Activated naive CD4-positive, alpha-beta T cell treated with anti-CD3 and anti-CD28 coated beads, Interleukin-2, amount 10 ng/mL, durations not matched to agents 7 days and 5 days (primary cell): ENCODE data around the gene GSC.
"Not testable (repeated sequence)": the region's sequence is repeated elsewhere in the genome, so short reads cannot be mapped to it uniquely, and the experiment has no call there.

Experiments used
- CTCF ChIA-PET: fragments of 350-600 bp; sonication (Branson Sonifier 250); formaldehyde crosslinking; loops from one replicate; lab custom pipeline; 2021; ENCODE audit warnings: antibody characterized with exemption; lab: Charles Lee
- DNase-seq: peaks from one replicate; pipeline ENCODE4 v3.0.0-alpha.2; 2020
- H3K27ac Mint-ChIP-seq: one replicate; pipeline ENCODE4 v1.8.0; 2021; ENCODE audit warnings: mild to moderate bottlenecking, moderate library complexity, mixed read lengths
- H3K27me3 Mint-ChIP-seq: one replicate; pipeline ENCODE4 v1.8.0; 2021; ENCODE audit warnings: mild to moderate bottlenecking, mixed read lengths
- H3K36me3 Mint-ChIP-seq: one replicate; pipeline ENCODE4 v1.8.0; 2021; ENCODE audit warnings: mixed read lengths
- H3K4me1 Mint-ChIP-seq: one replicate; pipeline ENCODE4 v1.8.0; 2021; ENCODE audit warnings: mixed read lengths
- H3K4me3 Mint-ChIP-seq: one replicate; pipeline ENCODE4 v1.8.0; 2021; ENCODE audit warnings: mild to moderate bottlenecking, moderate library complexity, mixed read lengths
- H3K9me3 Mint-ChIP-seq: one replicate; pipeline ENCODE4 v1.8.0; 2021; ENCODE audit warnings: mixed read lengths

The GSC gene

DNA sequence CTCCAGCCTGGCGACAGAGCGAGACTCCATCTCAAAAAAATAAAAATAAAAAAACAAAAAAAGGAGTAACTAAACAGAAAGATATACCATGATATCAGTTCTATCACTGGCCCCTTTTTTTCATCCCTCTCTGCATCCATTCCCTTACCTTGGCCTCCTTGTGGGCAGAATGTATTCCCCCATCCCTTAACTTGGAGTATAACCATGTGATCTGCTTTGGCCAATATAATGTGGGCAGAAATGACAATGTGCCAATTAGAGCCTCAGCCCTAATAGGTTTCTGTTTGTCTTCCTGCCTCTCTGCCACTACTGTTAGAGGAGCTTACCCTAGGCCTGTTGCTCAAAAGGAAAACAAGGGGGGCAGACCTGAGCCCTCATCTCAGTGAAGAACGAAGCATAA is 23.8 kb downstream of the GSC start:
- CTCF ChIA-PET: interaction anchor here (0.6 kb wide), 1 partner anchor 1431 kb away, joined by 3 read pairs; no protein-coding TSS in a partner anchor
- Mint-ChIP-seq H3K4me1 (no peaks in the 10 kb centered on the region), H3K9me3 (no peaks in the 10 kb centered on the region), H3K4me3 (no peak overlapping the region), H3K27ac (no peak overlapping the region), H3K27me3 (peaks cover 5% of the 10 kb centered on the region), H3K36me3 (no peaks in the 10 kb centered on the region)
- DNase-seq: no peak

DNA sequence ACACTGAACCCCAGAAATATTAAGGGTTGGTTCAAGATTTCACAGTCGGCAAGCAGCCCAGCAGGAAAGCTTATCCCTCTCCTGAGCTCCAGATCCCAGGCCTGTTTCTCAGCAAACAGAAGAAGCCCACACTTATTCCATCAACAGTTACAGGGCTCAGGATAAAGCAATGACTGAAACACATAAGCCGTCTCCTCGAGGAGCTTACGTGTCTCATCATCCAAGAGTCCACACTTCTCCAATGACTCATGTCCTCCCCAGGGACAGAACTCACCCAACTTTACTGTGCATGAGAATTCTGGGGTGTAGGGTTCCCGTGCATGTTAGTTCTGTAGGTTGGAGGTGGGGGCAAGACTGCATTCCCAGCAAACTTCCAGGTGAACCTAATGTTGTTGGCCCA is 31.2 kb downstream of the GSC start:
- H3K4me3 Mint-ChIP-seq: no peak overlapping the region
- H3K27ac Mint-ChIP-seq: no peak overlapping the region
- H3K36me3 Mint-ChIP-seq: no peaks in the 10 kb centered on the region
- CTCF ChIA-PET: no interaction called here
- H3K27me3 Mint-ChIP-seq: peaks cover 9% of the 10 kb centered on the region
- no peaks in the 10 kb centered on the region for H3K4me1 Mint-ChIP-seq
- H3K9me3 Mint-ChIP-seq: no peaks in the 10 kb centered on the region
- no peak for DNase-seq

DNA sequence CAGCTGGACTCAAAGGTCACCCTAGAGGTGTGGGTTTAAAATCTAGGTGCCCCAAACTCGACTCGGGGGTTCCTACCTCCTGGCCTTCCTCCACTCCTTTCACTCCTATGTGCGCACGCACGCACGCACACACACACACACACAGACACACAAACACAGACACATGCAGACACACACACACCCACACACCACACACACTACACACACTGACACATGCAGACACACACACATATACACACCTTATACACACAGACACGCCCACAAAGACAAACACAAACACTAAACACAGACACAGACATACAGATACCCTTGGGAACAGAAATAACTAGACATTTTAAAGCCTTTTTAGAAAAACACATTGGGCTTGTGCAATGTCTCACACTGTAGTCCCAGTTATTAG is 31.8 kb downstream of the GSC start:
- Mint-ChIP-seq H3K4me1 (no peaks in the 10 kb centered on the region), H3K9me3 (no peaks in the 10 kb centered on the region), H3K4me3 (no peak overlapping the region), H3K27me3 (peaks cover 12% of the 10 kb centered on the region), H3K27ac (no peak overlapping the region), H3K36me3 (no peaks in the 10 kb centered on the region)
- no peak for DNase-seq
- CTCF ChIA-PET: no interaction called here

DNA sequence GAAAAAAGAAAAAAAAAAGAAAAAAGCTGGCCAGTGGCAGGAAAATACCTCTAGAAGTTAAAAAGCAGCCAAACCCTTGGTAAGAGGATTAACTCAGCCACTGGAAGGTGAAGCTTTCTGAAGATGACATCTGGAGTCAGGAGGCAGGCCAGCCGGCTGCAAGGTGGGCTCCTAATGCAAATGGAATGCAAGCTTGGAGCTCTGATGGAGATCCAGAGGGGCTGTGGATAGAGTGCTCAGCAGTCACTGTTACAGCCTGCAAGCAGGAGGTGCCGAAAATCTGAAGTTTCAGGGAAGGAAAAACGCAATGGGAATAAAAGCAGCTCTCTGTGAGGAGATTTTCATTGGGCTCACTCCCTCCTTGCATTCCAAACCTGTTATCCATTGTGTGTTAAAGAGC is 41.0 kb downstream of the GSC start:
- H3K36me3 Mint-ChIP-seq: no peaks in the 10 kb centered on the region
- H3K9me3 Mint-ChIP-seq: no peaks in the 10 kb centered on the region
- no peak overlapping the region for H3K4me3 Mint-ChIP-seq
- CTCF ChIA-PET: no interaction called here
- no peak overlapping the region for H3K27ac Mint-ChIP-seq
- H3K27me3 Mint-ChIP-seq: peaks cover 19% of the 10 kb centered on the region
- H3K4me1 Mint-ChIP-seq: no peaks in the 10 kb centered on the region
- DNase-seq: no peak

DNA sequence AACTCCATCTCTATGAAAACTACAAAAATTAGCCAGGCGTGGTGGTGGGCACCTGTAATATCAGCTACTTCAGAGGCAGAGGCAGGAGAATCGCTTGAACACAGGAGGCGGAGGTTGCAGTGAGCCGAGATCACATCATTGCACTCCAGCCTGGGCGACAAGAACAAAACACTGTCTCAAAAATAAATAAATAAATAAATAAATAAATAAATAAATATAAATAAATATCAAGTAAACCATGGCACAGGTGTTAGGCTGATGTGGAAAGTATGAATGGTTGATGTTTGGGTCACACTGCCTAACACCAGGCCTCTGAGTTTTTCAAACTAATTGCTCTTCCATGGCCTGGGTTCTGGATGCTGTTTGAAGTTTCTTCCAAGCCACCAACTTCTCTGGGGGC is 41.5 kb downstream of the GSC start:
- CTCF ChIA-PET, H3K4me1 Mint-ChIP-seq, H3K4me3 Mint-ChIP-seq, H3K9me3 Mint-ChIP-seq, H3K36me3 Mint-ChIP-seq, H3K27ac Mint-ChIP-seq, DNase-seq: not testable (repeated sequence)
- peaks cover 18% of the 10 kb centered on the region for H3K27me3 Mint-ChIP-seq

DNA sequence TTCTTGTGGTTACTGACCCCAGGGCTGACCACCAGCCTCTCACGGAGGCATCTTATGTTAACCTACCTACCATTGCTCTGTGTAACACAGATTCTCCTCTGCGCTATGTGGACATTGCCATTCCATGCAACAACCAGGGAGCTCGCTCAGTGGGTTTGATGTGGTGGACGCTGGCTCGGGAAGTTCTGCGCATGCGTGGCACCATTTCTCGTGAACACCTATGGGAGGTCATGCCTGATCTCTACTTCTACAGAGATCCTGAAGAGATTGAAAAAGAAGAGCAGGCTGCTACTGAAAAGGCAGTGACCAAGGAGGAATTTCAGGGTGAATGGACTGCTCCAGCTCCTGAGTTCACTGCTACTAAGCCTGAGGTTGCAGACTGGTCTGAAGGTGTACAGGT is 43.3 kb downstream of the GSC start:
- H3K27ac Mint-ChIP-seq, H3K4me1 Mint-ChIP-seq, DNase-seq, H3K36me3 Mint-ChIP-seq, CTCF ChIA-PET, H3K4me3 Mint-ChIP-seq, H3K9me3 Mint-ChIP-seq: not testable (repeated sequence)
- H3K27me3 Mint-ChIP-seq: peaks cover 17% of the 10 kb centered on the region

DNA sequence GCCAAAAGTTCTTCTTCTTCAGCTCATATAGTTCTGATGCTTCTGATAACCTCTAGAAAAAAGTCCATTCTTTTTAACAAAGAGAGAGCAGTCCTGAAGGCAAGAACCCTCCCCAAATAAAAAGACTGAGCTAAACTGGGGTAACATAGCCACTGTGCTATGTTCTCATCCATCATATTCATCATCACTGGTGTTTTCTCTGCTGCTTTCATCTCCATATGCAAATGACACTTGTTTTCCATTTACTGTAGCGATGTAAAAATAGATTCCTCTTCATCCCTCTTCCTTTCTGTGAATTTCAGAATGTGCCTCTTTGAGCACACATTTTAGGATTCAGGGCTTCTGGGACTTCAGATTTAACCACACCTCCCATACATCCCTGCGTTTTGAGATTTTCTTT is 44.9 kb downstream of the GSC start:
- CTCF ChIA-PET: no interaction called here
- no peak for DNase-seq
- Mint-ChIP-seq H3K4me1 (no peaks in the 10 kb centered on the region), H3K27ac (no peak overlapping the region), H3K9me3 (no peaks in the 10 kb centered on the region), H3K36me3 (no peaks in the 10 kb centered on the region), H3K27me3 (peaks cover 17% of the 10 kb centered on the region), H3K4me3 (no peak overlapping the region)

DNA sequence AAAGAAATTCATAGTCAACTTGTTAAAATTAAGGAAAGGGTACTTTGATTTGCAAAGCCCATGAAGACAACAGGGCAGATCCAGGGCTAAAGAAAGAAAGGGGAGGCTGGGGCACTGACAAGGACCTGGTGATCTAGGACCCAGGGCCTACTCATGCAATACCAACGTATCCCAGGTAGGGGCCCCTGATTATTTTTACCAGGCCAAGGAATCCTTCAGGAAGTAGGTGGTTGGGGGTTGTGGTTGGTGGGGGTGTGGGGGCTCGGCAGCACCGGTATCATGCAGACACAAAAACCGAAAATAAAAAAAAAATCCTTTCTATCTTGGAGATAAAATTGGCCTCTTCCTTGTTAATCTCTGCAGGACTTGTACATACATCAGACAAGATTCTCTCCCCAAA is 47.5 kb downstream of the GSC start:
- H3K27ac Mint-ChIP-seq: no peak overlapping the region
- no peak for DNase-seq
- no peak overlapping the region for H3K4me3 Mint-ChIP-seq
- CTCF ChIA-PET: no interaction called here
- no peaks in the 10 kb centered on the region for H3K4me1 Mint-ChIP-seq
- H3K27me3 Mint-ChIP-seq: peaks cover 14% of the 10 kb centered on the region
- H3K9me3 Mint-ChIP-seq: no peaks in the 10 kb centered on the region
- no peaks in the 10 kb centered on the region for H3K36me3 Mint-ChIP-seq
